Suprapubic skin (tissue), 4 donors: ENCODE measurements around the gene RHOD. TPM values are rescaled to one million over a fixed set of nuclear protein-coding genes. Genes with fewer than 3 reads are reported as not detected.

Experiments used
- DNase-seq, 2 donors: peaks; one replicate each; pipeline ENCODE4 v3.0.0-alpha.2; 2019; ENCODE audit warnings: low spot score in 2 of 2
- H3K27ac ChIP-seq: fragments of 200-600 bp; sonication (generic); one replicate; pipeline ENCODE4 v1.5.1; 2019
- H3K27me3 ChIP-seq: fragments of 200-600 bp; sonication (generic); one replicate; pipeline ENCODE4 v1.5.1; 2019
- H3K36me3 ChIP-seq: fragments of 200-600 bp; sonication (generic); one replicate; pipeline ENCODE4 v1.5.1; 2019
- H3K4me1 ChIP-seq: fragments of 200-600 bp; sonication (generic); one replicate; pipeline ENCODE4 v1.5.1; 2019
- H3K4me3 ChIP-seq: fragments of 200-600 bp; sonication (generic); one replicate; pipeline ENCODE4 v1.5.1; 2019; ENCODE audit warnings: mild to moderate bottlenecking
- H3K9me3 ChIP-seq: fragments of 200-600 bp; sonication (generic); one replicate; pipeline ENCODE4 v1.5.1; 2019
- CTCF ChIP-seq, 2 donors: fragments of 200-600 bp in 1 of 2; fragments of 450-650 bp in 1 of 2; sonication (generic) in 1 of 2; IDR thresholded peaks; one replicate each; pipeline ENCODE4 v1.5.1; 2016 to 2019; ENCODE audit warnings: antibody characterized with exemption in 2 of 2, mild to moderate bottlenecking in 1 of 2, moderate library complexity in 1 of 2
- EP300 ChIP-seq: sonication (generic); formaldehyde crosslinking; IDR thresholded peaks from one replicate; pipeline ENCODE4 v1.6.1; 2017; ENCODE audit warnings: antibody characterized with exemption
- POLR2A ChIP-seq, 2 donors: fragments of 450-650 bp; IDR thresholded peaks; one replicate each; pipeline ENCODE4 v1.6.1; 2017; ENCODE audit warnings: antibody characterized with exemption in 2 of 2, mild to moderate bottlenecking in 2 of 2, moderate library complexity in 2 of 2
- POLR2AphosphoS5 ChIP-seq, 3 donors: sonication (generic); formaldehyde crosslinking; IDR thresholded peaks; one replicate each; pipeline ENCODE4 v1.6.1; 2017; ENCODE audit warnings: antibody characterized with exemption in 3 of 3
- WGBS: methylation state at CpG from one replicate; pipeline ENCODE4 v1.1.5; 2018; 5-methylcytosine and 5-hydroxymethylcytosine counted together
- total RNA-seq, 4 donors: library from RNA; depleted of rRNA; stranded (reverse); fragments of >200 nt; gene quantifications; one replicate each; pipeline ENCODE4 v1.1.0, GENCODE V29; 2016

Gene RHOD
- total RNA-seq, 4 donors from 2014 or later, result 25.1 to 95.5 (median 65.9) TPM

GRCh38 chr11:67050139-67050538 lies 6.5 kb upstream of the RHOD start:
- Histone ChIP-seq H3K27ac (no peak overlapping the region), H3K36me3 (no peaks in the 10 kb centered on the region), H3K9me3 (no peaks in the 10 kb centered on the region), H3K27me3 (no peaks in the 10 kb centered on the region), H3K4me3 (no peak overlapping the region), H3K4me1 (peaks cover 21% of the 10 kb centered on the region)
- WGBS, result 80% methylated on average over 1 of the region's 3 CpGs
- TF ChIP-seq EP300 (no peak), POLR2AphosphoS5 (IDR thresholded peaks at IDR 0.05) (no peak), CTCF (IDR thresholded peaks at IDR 0.05) (no peak), POLR2A (IDR thresholded peaks at IDR 0.05) (no peak)
- no peak for DNase-seq

- Histone ChIP-seq H3K27me3 (no peaks in the 10 kb centered on the region), H3K36me3 (no peaks in the 10 kb centered on the region), H3K4me3 (no peak overlapping the region), H3K9me3 (no peaks in the 10 kb centered on the region), H3K4me1 (peaks cover 33% of the 10 kb centered on the region), H3K27ac (no peak overlapping the region)
- 90% methylated on average over 9 of the region's 9 CpGs for WGBS
- TF ChIP-seq POLR2AphosphoS5 (IDR thresholded peaks at IDR 0.05), result no peak
- TF ChIP-seq POLR2A (IDR thresholded peaks at IDR 0.05), result no peak
- TF ChIP-seq EP300, result no peak
- no peak for TF ChIP-seq CTCF (IDR thresholded peaks at IDR 0.05)
- peak in 1 of 2 donors; percentile 64 for DNase-seq
Measured at GRCh38 chr11:67051180-67051893, 5.3 kb upstream of the RHOD start.

- H3K4me1 ChIP-seq, result peaks cover 40% of the 10 kb centered on the region
- 91% methylated on average over 4 of the region's 4 CpGs for WGBS
Measured at GRCh38 chr11:67051945-67052488, 4.6 kb upstream of the RHOD start.

GRCh38 chr11:67052891-67053290 lies 3.8 kb upstream of the RHOD start:
- H3K27ac ChIP-seq, result no peak overlapping the region
- TF ChIP-seq CTCF (IDR thresholded peaks at IDR 0.05) (no peak), EP300 (no peak), POLR2AphosphoS5 (IDR thresholded peaks at IDR 0.05) (no peak), POLR2A (IDR thresholded peaks at IDR 0.05) (no peak)
- no peaks in the 10 kb centered on the region for H3K36me3 ChIP-seq
- H3K4me3 ChIP-seq, result no peak overlapping the region
- H3K4me1 ChIP-seq, result peaks cover 49% of the 10 kb centered on the region
- H3K27me3 ChIP-seq, result no peaks in the 10 kb centered on the region
- 64% methylated on average over 5 of the region's 5 CpGs for WGBS
- H3K9me3 ChIP-seq, result no peaks in the 10 kb centered on the region
- DNase-seq, result no peak

More at GRCh38 chr11:67051945-67052488, 4.6 kb upstream of the RHOD start:
- H3K9me3 ChIP-seq, result no peaks in the 10 kb centered on the region
- DNase-seq, result no peak
- H3K27ac ChIP-seq, result no peak overlapping the region
- H3K36me3 ChIP-seq, result no peaks in the 10 kb centered on the region
- no peak overlapping the region for H3K4me3 ChIP-seq
- H3K27me3 ChIP-seq, result no peaks in the 10 kb centered on the region
- TF ChIP-seq EP300 (no peak), POLR2AphosphoS5 (IDR thresholded peaks at IDR 0.05) (no peak), CTCF (IDR thresholded peaks at IDR 0.05) (no peak), POLR2A (IDR thresholded peaks at IDR 0.05) (no peak)

- Histone ChIP-seq H3K27me3 (no peaks in the 10 kb centered on the region), H3K27ac (no peak overlapping the region), H3K36me3 (no peaks in the 10 kb centered on the region), H3K9me3 (no peaks in the 10 kb centered on the region), H3K4me1 (peaks cover 49% of the 10 kb centered on the region), H3K4me3 (no peak overlapping the region)
- no peak for DNase-seq
- 22% methylated on average over 7 of the region's 7 CpGs for WGBS
- no peak for TF ChIP-seq POLR2A (IDR thresholded peaks at IDR 0.05)
- TF ChIP-seq CTCF (IDR thresholded peaks at IDR 0.05), result peak; percentile 49 to 68
Measured at GRCh38 chr11:67053896-67054329, 2.7 kb upstream of the RHOD start.
